ENCODE measurements around the gene PRKCSH.
"Not testable (repeated sequence)": the region's sequence is repeated elsewhere in the genome, so short reads cannot be mapped to it uniquely, and the experiment has no call there.

The PRKCSH gene

DNA sequence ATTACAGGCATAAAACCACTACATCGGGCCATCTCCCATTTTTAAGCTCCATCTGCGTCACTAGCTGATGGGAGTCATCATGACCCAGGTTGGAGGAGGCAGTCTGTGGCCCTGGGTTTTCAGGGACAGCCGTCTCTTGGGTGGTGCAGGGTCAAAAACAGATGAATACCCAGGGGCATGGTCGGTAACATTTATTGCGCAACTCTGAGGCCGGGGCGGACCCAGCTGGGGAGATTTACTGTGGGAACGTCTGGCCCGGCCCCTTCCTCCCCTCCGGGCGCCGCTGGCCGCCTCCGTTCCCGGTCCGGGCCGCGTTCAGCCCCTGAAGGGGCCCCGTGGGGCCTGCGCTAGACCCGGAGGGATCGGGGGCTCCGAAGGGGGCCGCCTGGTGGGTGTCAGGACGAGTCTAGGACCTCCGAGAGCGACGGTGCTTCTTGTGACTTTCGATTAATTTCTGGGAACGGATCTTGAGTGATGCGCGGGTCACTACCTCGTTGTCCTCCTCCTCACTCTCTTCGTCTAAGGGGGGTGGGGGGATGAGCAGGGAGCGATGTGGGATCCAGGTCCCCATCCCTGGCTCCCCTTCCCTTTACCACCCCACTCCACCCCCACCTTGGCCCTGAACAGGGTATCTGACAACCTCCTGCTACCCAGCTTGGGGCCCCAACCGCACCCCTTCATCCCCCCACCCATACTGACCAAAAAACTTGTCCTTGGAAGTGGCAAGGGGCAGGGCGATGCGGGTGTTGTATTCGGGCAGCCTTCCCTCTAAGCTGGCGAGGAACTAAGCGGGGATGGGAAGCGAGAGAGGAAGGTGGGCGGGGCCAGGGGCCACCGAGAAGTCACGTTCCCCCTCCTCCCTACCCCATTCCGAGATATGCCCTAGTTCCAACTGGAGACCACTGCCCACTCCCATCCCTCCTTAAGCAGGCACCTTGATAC, 14.7 kb upstream of the PRKCSH start:
- no peak for FAIRE-seq

DNA sequence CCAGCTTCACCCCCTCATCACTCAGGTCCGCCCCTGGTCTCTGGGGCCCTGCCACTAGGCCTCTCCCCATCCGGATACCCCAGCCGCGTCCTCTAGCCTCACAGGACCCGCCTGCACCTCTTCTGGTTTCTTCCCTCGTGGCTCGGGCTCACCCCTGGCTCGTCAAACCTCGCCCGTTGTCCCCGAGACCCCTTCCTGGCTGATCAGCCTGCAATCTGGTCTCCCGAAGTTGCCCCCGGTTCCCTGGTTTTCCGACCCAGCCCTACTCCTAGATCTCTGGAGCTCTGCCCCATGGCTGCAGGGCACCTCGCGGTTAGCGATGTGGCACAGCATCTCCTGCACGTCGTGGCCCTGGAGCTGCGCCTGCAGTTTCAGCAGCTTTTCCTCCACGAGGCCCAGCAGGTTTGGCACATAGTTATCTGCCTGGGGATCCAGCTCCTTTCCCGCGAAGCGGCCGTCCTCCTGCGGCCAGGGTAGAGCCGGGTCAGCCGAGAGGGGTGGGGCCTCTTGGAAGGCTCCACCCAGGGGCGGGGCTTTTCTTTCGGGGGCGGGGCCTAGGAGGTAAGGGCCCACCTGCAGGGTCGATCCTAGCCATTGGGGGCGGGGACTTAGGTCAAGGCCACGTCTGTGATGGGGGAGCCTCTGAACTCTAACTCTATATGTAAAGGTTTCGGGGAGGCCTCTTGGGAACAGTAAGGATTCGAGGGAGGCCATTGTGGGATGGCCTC, 13.9 kb upstream of the PRKCSH start:
- FAIRE-seq: no peak

DNA sequence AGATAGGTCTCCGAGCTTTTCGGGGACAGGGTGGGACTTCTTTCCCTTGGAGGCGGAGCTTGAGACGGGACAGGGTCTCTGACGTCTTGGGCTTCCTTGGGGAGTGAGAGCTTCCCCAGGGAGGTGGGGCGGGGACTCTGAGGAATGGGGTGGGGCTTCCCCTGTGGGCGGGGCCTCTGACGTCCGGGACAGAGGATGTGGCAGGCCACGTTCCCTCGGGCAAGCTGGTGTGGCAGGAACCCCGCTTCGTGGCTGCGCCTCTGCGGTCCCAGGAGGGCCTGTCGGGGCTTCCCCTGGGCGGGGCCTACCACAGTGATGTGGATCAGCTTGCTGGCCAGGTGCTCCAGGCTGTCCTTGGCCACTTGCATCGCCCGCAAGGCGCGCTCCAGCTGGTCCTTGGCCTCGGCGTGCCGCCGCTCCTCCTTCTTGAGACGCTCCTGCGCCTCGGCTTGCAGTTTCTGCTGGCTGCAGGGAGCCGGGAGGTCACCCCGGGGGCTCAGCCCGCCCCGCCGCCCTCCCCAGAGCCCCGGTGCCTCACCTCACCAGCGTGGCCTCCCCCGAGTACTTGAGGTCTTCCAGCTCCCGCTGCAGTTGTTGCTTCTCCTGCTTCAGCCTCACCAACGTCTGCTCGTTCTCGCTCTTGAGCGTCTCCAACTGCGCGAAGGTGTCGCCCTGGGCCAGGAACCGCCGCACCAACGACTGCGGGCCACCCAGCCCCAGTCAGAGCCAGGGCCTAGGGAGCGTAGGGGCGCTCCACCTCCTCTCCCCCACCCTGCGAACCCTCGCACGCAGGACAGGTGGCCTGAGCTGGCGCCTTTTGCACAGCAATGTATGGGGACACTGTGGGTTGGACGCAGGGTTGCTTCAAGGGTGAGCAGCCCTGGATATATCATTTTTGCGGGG, 13.0 kb upstream of the PRKCSH start:
- FAIRE-seq: no peak

DNA sequence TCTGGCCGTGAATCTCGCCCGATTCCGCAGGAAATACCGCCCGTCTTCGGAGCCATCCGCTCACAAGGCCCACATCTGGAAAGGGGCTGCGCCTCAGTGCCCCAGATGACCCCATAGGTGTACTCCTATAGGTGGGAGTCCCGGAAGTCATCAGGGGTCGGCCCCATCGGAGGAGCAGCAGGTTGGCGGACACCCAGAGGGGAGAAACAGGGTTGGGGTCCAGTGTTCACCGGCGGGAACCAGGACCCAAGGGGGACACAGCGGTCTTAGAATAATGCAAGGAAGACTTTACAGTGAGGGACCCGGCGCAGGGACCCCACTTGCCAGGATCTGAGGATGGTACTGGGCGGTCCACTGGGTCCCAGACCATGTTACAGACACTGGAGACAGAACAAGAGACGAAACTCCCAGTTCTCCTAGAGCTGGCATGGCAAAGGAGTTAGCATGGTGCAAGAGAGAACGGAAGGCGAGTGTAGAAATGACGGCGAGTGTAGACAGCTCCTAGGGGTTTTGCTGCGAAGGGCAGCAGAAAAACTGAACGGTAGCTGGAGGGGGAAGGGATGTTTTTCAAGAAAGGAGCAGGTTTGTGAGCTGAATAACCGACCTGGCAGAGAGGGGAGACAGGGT, 12.2 kb upstream of the PRKCSH start:
- FAIRE-seq: no peak

DNA sequence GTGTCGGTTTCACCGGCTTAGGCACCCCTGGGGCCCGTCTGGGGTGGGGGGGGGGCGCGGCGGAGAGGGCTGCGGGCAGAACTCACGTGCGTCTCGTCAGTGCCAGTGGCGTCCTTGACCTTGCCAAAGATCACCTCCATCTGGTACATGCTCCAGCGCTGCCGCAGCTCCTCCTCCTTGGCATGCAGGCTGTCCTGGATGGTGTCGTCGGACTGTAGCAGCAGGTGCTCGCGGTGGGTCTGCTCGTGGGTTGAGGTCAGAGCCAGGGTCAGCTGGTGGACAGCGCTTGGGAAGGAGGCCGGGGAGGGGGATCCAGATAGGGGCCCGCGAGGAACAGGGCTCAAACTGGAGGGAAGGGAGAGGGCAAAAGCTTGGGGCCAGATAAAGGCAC, 11.6 kb upstream of the PRKCSH start:
- FAIRE-seq: no peak

DNA sequence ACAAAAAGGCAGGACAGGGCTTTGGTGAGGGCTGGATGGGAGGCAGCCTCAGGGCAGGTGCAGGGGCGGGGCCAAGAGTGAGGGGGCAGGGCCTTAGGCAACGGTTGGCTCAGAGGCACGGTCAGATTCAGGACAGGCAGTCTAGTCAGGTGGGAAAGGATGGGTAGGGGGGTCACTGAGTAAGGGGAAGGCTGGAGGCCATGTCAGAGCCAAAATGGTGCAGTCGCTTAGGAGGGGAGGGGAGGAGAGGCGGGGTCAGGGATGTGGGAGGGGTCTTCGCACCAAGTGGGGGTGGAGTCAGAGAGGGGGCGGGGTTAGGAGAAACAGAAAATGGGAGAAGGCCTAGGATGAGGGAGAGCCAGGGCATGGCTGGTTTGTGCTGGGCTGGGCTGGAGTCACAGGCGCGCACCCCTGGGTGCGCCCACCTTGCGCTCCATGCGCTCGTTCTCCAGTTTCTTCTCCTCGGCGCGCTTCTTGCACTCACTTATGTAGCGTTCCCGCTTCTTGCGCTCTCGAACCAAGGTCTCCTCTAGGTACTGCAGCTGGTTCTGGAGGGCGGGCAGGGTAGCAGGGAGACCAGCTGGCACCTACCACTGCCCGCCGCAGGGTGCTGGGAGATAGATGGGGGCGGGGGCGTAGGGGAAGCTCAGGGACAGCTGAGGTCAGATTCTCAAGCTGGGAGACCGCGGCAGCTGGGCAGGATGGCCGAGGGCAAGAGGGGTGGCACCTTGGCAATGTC, 9.5 kb upstream of the PRKCSH start:
- no peak for FAIRE-seq

DNA sequence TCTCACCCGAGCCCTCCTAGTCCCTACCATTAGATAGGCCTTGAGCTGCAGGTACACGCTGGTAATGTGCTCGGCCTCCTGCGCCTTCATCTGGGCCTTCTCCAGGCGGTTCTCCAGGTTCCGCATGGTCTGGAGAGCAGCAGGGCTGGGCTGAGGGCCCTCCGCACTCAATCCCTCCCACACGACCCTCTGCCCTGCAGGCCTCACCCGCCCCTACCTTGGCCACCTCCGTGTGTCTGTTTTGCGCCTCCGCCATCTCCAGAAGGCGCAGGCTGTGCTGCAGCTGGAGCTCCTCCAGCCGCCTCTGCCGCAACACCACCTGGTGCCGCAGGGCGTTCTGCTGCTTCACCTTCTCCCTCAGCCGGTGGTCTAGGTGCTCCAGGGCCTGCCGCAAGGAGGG, 8.8 kb upstream of the PRKCSH start:
- FAIRE-seq: no peak

DNA sequence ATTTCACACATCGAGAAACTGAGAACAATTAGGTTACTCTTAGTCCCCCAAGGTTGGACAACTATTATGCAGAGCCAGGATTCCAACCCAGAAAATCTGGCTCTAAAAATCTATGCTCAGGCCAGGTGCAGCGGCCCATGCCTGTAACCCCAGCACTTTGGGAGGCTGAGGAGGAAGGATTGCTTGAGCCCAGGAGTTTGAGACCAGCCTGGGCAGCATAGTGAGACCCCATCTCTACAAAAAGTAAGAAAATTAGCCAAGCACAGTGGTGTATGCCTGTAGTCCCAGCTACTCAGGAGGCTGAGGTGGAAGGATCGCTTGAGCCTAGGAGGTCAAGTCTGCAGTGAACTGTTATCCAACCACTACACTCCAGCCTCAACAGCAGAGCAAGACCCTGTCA, 1.9 kb upstream of the PRKCSH start:
- not testable (repeated sequence) for FAIRE-seq

DNA sequence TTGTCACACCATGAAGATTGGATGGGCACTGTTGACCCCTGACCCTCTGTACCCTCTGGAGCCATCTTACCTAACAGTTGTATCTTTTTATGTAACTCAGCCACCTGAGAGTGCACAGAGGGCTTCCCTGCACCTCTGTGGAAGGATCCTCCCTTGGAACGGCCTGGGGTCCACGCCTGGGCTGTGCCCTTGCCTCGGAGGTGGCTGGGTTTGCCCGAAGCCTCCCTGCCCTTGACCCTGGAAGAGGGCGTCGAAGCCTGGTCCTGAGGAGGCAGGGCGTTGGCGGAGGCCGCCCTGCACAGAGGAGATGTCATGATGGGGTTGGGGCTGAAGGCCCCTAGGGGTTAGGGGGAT, 755 bp upstream of the PRKCSH start:
- FAIRE-seq: no peak

DNA sequence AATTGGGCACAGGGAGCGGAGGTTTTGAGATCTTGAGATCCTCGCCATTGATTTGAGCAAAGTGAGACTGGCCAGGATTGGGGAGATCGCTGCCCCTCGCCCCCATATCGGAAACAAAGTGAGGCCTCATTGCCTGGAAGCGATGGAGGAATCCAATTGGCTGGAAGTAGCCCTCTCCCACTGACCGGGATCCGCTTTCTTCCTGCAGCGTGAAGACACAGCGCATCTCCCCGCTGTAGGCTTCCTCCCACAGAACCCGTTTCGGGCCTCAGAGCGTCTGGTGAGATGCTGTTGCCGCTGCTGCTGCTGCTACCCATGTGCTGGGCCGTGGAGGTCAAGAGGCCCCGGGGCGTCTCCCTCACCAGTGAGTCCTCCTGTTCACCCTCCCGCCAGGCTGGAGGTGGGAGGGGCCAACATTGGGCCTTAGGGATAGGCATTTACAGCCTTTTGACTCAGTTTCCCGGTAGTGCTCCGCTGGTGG, 438 bp downstream of the PRKCSH start:
- FAIRE-seq: no peak

DNA sequence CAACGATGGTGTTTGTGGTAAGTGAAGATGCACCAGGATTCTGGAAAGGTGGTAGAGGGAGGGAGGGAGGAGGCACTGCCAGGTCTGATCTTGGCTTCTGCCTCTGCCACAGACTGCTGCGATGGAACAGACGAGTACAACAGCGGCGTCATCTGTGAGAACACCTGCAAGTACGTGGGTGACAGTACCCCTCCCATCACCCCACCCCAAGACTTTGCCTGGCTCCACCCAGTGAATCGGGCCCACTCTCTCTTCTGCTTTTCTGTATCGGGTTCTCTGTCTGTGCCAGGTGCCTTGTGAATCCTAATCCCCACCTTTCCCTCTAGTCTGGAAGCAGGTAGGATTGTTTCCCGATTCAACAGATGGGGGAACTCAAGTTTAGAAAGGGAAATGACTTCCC, 2.5 kb downstream of the PRKCSH start:
- FAIRE-seq: no peak

DNA sequence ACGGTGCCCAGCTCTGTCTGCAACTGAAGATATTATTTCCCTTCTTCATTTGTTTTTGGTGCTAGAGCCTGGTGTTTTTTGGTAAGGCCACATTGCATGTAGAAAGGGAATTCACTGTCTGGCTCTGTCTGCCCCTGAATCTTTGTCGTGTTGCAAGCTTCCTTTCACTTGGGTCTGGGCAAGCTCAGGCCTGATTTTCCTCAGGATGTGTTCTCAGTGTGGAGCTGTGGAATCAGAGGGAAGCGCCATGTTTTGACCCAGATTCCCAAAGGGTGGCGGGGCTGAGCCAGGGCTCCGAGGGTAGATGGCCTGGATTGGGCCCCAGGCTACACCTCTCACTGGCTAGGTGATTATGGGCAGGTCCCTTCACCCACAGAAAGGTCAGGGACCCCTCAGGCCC, 8.6 kb downstream of the PRKCSH start:
- FAIRE-seq: no peak

DNA sequence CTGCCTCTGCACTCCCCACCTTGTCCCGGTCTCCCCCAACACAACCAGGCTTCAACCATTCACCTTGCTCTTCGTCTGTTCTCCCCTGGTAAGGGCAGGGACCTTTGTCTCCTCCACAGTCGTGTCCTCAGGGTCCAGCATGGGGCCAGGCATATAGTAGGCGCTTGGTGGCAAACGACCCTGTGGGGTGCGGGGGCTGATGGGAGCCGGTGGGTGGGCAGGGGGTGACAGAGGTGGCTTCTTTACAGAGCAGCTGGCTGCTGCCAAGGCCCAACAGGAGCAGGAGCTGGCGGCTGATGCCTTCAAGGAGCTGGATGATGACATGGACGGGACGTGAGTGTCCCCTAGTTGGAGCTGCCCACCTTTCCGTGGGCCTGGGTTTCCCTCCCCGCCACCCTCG, 9.7 kb downstream of the PRKCSH start:
- FAIRE-seq: no peak

DNA sequence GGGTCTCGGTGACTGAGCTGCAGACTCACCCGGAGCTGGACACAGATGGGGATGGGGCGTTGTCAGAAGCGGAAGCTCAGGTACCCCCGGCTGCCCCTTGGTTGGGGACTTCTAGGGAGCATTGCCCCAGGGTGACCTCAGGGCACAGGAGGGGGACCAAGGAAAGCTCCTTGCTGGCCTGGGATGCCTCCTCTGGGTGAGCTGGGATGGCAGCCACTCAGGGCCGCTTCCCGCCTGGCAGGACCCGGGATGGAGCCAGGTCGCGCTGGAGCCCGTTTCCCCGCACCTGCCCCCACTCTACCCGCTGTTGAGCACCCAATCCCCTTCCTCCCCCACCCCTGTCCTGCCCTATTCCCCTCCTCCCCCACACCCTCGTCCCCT, 10.8 kb downstream of the PRKCSH start:
- FAIRE-seq: no peak

DNA sequence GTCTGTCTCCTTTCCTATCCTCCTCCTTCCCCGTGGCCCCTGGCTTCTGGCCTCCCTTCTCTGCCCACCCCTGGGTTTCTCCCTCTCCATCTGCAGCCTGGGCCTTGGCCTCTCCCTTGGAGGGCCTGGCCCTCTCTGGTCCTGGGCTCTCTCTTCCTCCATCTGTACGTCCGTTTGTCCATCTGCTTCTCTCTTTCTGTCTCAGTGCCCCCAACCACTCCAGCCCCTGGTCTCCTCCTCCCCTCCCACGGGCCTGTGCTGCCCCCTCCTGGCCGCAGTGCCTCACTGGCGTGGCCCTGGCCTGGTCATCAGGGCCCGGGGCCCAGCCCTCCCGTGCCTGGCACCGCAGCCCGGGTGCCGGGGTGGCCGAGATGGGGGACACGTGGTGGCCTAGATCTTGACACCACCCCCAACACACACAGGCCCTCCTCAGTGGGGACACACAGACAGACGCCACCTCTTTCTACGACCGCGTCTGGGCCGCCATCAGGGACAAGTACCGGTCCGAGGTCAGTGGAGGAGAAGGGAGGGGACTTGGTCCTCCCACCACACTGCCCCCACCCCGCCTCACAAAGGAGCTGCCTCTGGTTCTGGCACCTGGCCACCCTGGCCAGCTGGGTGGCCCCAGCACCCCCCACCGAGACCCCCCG, 11.3 kb downstream of the PRKCSH start:
- FAIRE-seq: no peak

DNA sequence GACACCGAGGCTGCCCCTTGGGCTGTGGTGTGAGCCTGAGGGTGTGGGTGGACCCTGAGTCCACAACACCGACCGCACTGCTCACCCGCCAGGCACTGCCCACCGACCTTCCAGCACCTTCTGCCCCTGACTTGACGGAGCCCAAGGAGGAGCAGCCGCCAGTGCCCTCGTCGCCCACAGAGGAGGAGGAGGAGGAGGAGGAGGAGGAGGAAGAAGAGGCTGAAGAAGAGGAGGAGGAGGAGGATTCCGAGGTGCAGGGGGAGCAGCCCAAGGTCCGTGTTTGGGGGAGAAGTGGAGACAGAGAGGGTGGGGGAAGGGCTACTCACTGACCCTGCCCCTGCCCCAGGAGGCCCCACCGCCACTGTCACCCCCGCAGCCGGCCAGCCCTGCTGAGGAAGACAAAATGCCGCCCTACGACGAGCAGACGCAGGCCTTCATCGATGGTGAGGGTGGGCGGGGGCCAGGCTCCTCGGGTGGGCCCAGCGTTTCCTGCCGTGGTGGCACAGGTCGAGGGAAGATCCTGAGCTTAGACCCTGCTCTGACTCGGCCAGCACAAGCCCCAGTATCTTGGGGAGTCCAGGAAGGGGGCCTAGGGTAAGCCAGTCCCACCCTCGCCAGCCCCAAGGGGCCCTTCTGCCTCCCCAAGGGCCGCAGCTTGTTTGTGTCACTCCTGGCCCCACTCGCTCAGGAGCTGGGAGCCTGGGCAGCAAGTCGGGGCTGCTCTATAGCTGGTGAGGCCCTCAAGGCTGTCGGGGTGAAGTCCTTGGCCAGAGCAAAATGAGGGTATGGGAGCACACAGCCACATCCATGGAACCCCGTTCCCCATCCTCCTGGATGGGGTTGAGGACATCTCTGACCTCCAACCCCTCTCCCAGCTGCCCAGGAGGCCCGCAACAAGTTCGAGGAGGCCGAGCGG, 12.2 kb downstream of the PRKCSH start:
- FAIRE-seq: no peak

DNA sequence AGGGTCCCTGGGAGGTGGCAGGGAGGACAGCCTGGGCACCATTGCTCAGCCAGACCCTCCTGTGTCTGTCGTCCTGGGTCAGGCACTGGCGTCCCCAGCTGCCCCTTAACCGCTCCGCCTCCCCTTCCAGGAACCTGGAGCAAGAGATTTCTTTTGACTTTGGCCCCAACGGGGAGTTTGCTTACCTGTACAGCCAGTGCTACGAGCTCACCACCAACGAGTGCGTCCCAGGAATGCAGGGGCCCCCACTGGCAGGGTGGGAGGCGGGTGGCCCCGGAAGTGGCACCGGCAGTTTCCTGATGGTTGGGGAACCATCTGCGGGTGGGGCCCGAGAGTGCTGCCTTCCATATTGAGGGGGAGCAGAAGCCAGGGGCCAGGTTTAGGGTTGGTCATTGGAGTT, 13.0 kb downstream of the PRKCSH start:
- no peak for FAIRE-seq

DNA sequence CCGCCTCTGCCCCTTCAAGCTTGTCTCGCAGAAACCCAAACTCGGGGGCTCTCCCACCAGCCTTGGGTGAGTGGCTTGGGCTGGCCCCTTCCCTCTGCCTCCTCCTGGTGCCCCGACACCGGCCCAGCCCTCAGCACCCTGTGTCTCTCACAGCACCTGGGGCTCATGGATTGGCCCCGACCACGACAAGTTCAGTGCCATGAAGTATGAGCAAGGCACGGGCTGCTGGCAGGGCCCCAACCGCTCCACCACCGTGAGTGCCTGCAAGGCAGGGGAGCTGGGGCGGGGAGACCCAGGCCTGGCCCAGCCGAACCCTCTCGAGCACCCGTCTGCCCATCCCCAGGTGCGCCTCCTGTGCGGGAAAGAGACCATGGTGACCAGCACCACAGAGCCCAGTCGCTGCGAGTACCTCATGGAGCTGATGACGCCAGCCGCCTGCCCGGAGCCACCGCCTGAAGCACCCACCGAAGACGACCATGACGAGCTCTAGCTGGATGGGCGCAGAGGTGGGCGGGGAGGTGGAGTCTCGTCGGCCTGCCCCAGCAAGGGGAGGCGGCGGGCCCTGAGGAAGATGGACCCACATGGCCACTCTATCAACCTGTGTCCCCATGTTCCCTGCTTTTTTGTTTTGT, 13.6 kb downstream of the PRKCSH start:
- no peak for FAIRE-seq

DNA sequence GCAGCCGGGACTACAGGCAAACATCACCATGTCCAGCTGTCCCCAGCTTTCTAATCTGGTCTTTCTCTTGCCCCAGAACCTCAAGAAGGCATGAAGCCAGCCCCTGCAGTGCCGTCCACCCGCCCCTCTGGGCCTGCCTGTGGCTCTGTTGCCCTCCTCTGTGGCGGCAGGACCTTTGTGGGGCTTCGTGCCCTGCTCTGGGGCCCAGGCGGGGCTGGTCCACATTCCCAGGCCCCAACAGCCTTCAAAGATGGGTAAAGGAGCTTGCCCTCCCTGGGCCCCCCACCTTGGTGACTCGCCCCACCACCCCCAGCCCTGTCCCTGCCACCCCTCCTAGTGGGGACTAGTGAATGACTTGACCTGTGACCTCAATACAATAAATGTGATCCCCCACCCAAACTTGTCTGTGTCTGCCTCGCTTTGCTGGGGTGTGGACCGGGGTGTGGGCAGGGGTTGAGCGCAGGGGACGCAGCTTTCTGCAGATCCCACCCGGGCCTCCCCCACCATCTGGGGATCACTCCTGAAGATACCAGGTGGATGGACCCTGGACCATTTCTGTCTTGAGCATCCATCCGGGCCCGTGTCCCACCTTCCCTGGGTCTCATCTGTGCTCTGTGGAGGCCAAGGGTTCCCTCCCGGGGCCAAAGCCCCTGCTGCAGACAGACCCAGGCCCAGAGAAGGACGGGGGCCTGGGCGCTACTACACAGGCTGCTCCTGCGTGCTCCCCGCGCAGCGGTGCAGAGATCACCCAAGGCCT, 15.3 kb downstream of the PRKCSH start:
- FAIRE-seq: no peak

All from endometrium (tissue), 2 donors.